H1 (cell line): ENCODE measurements around the gene GRK7. TPM values are rescaled to one million over a fixed set of nuclear protein-coding genes. Genes with fewer than 3 reads are reported as not detected.

Experiments used
- CTCF ChIA-PET: fragments of 300-600 bp; sonication (Branson Sonifier 250); formaldehyde crosslinking; loops from one replicate; lab custom pipeline; 2021; ENCODE audit not compliant: partially characterized antibody; lab: Charles Lee
- POLR2A ChIA-PET: fragments of 300-600 bp; sonication (Branson Sonifier 250); formaldehyde crosslinking; loops from one replicate; lab custom pipeline; 2021; ENCODE audit warnings: inconsistent platforms; ENCODE audit not compliant: partially characterized antibody; lab: Charles Lee
- DNase-seq, 2 experiments: peaks; one replicate each; pipeline versions ENCODE4 v3.0.0 to v3.0.0-alpha.2; 2010 to 2022; ENCODE audit warnings: low spot score in 2 of 2, low read depth in 1 of 2, mixed read lengths in 1 of 2
- FAIRE-seq: peaks from 2 replicates; lab custom pipeline; 2011; peaks lifted over from hg19 to GRCh38; lab: Jason Lieb, UNC
- H2AFZ ChIP-seq: 2 replicates; pipeline ENCODE4 v1.8.1; 2012; ENCODE audit warnings: low read length, inconsistent platforms
- H2AK5ac ChIP-seq: 2 replicates; pipeline ENCODE4 v1.6.1; 2013; ENCODE audit warnings: low read depth, low read length
- H2BK120ac ChIP-seq: replicated peaks from 2 replicates; pipeline ENCODE3; 2013; ENCODE audit warnings: low read depth, low read length, inconsistent platforms
- H2BK12ac ChIP-seq: 2 replicates; pipeline ENCODE4 v1.6.1; 2013; ENCODE audit warnings: low read depth, low read length
- H2BK15ac ChIP-seq: 2 replicates; pipeline ENCODE4 v1.6.1; 2013; ENCODE audit warnings: low read length
- H2BK20ac ChIP-seq: 2 replicates; pipeline ENCODE4 v1.6.1; 2013; ENCODE audit warnings: low read length
- H2BK5ac ChIP-seq: 2 replicates; pipeline ENCODE4 v1.6.1; 2013; ENCODE audit warnings: low read depth, low read length
- H3K14ac ChIP-seq: 2 replicates; pipeline ENCODE4 v1.6.1; 2013; ENCODE audit warnings: inconsistent platforms; ENCODE audit not compliant: insufficient read length
- H3K18ac ChIP-seq: 2 replicates; pipeline ENCODE4 v1.6.1; 2013; ENCODE audit warnings: low read length; ENCODE audit errors: extremely low read depth
- H3K23ac ChIP-seq: 2 replicates; pipeline ENCODE4 v1.6.1; 2013; ENCODE audit warnings: inconsistent platforms; ENCODE audit not compliant: insufficient read length
- H3K23me2 ChIP-seq: 2 replicates; pipeline ENCODE4 v1.6.1; 2013; ENCODE audit warnings: low read depth, low read length
- H3K27ac ChIP-seq: 2 replicates; pipeline ENCODE4 v1.6.1; 2011; ENCODE audit warnings: low read depth, low read length, inconsistent platforms
- H3K27me3 ChIP-seq, 4 experiments: replicated peaks in 1 of 4; 1 replicate in 1 of 4; 2 replicates in 3 of 4; pipeline versions ENCODE4 v1.6.1 to v1.8.1; 2011 to 2013; ENCODE audit warnings: low read length in 3 of 4, mild to moderate bottlenecking in 3 of 4, inconsistent platforms in 2 of 4, mixed read lengths in 2 of 4, moderate library complexity in 1 of 4; ENCODE audit not compliant: control insufficient read depth in 3 of 4, insufficient read depth in 3 of 4; ENCODE audit errors: extremely low read depth in 1 of 4
- H3K36me3 ChIP-seq, 4 experiments: 2 replicates each; pipeline versions ENCODE4 v1.6.1 to v1.8.1; 2011 to 2013; ENCODE audit warnings: mild to moderate bottlenecking in 4 of 4, low read length in 3 of 4, moderate library complexity in 2 of 4, control low read depth in 1 of 4, inconsistent platforms in 1 of 4; ENCODE audit not compliant: insufficient read depth in 4 of 4, control insufficient read depth in 2 of 4
- H3K4ac ChIP-seq: replicated peaks from 2 replicates; pipeline ENCODE3; 2013; ENCODE audit warnings: low read length, low read depth, mixed read lengths, inconsistent platforms; ENCODE audit not compliant: insufficient read length
- H3K4me1 ChIP-seq, 4 experiments: replicated peaks in 1 of 4; 1 replicate in 1 of 4; 2 replicates in 3 of 4; pipeline versions ENCODE4 v1.6.1 to v1.8.1; 2011 to 2013; ENCODE audit warnings: low read length in 3 of 4, inconsistent platforms in 2 of 4, mixed read lengths in 1 of 4; ENCODE audit not compliant: insufficient read depth in 4 of 4, control insufficient read depth in 3 of 4
- H3K4me2 ChIP-seq, 2 experiments: 2 replicates each; pipeline versions ENCODE4 v1.6.1 to v1.8.1; 2011 to 2013; ENCODE audit warnings: low read depth in 2 of 2, low read length in 2 of 2, control low read depth in 1 of 2, inconsistent platforms in 1 of 2, mild to moderate bottlenecking in 1 of 2; ENCODE audit not compliant: insufficient read depth in 1 of 2
- H3K4me3 ChIP-seq, 4 experiments: fragments of 200-600, 300-600 bp in 1 of 4; sonication (generic), shearing (Covaris generic), sonication (Bioruptor Twin) in 1 of 4; 2 replicates each; pipeline versions ENCODE4 v1.5.1 to v1.8.1; 2011 to 2016; ENCODE audit warnings: low read length in 4 of 4, low read depth in 3 of 4, control low read depth in 2 of 4, inconsistent platforms in 2 of 4, mild to moderate bottlenecking in 2 of 4, mixed read lengths in 1 of 4, moderate library complexity in 1 of 4; ENCODE audit not compliant: insufficient read depth in 2 of 4; ENCODE audit errors: extremely low read depth in 1 of 4
- H3K56ac ChIP-seq: replicated peaks from 2 replicates; pipeline ENCODE3; 2013; ENCODE audit warnings: low read depth, mild to moderate bottlenecking, mixed read lengths, low read length, inconsistent platforms; ENCODE audit not compliant: insufficient read length
- H3K79me1 ChIP-seq: 2 replicates; pipeline ENCODE4 v1.6.1; 2013; ENCODE audit warnings: low read depth, low read length, control low read depth
- H3K79me2 ChIP-seq, 2 experiments: 2 replicates each; pipeline versions ENCODE4 v1.6.1 to v1.8.1; 2012 to 2013; ENCODE audit warnings: low read length in 2 of 2, mild to moderate bottlenecking in 2 of 2, inconsistent platforms in 1 of 2; ENCODE audit not compliant: insufficient read depth in 2 of 2, control insufficient read depth in 1 of 2
- H3K9ac ChIP-seq, 4 experiments: replicated peaks in 1 of 4; 1 replicate in 1 of 4; 2 replicates in 3 of 4; pipeline versions ENCODE4 v1.6.1 to v1.8.1; 2011 to 2013; ENCODE audit warnings: low read depth in 3 of 4, low read length in 3 of 4, control low read depth in 2 of 4, mild to moderate bottlenecking in 2 of 4, moderate library complexity in 2 of 4, inconsistent platforms in 1 of 4; ENCODE audit errors: extremely low read depth in 1 of 4
- H3K9me3 ChIP-seq, 2 experiments: 2 replicates each; pipeline versions ENCODE4 v1.6.1 to v1.8.1; 2012 to 2013; ENCODE audit warnings: mild to moderate bottlenecking in 2 of 2, moderate library complexity in 2 of 2, control low read depth in 1 of 2, inconsistent platforms in 1 of 2, low read depth in 1 of 2, low read length in 1 of 2, mixed read lengths in 1 of 2; ENCODE audit not compliant: insufficient read depth in 2 of 2
- H4K20me1 ChIP-seq, 2 experiments: replicated peaks in 1 of 2; 2 replicates each; pipeline versions ENCODE3 to v1.8.1; 2011 to 2013; ENCODE audit warnings: inconsistent platforms in 2 of 2, low read length in 2 of 2, mild to moderate bottlenecking in 1 of 2; ENCODE audit not compliant: insufficient read depth in 2 of 2, control insufficient read depth in 1 of 2
- H4K5ac ChIP-seq: 2 replicates; pipeline ENCODE4 v1.6.1; 2013; ENCODE audit warnings: low read length, low read depth, mixed read lengths, inconsistent platforms; ENCODE audit not compliant: insufficient read length
- H4K8ac ChIP-seq: 2 replicates; pipeline ENCODE4 v1.8.0; 2013; ENCODE audit warnings: mild to moderate bottlenecking, moderate library complexity, low read length, inconsistent platforms; ENCODE audit not compliant: insufficient read depth; ENCODE audit errors: extremely low read depth
- H4K91ac ChIP-seq: replicated peaks from 2 replicates; pipeline ENCODE3; 2013; ENCODE audit warnings: low read length, mixed read lengths, inconsistent platforms; ENCODE audit not compliant: insufficient read length
- ATF3 ChIP-seq: IDR thresholded peaks from 2 replicates; pipeline ENCODE4 v1.6.1; 2011; ENCODE audit warnings: low read depth, mild to moderate bottlenecking, low read length; ENCODE audit not compliant: insufficient read depth
- CEBPB ChIP-seq: IDR thresholded peaks from 2 replicates; pipeline ENCODE4 v1.6.1; 2012; ENCODE audit warnings: low read depth, low read length
- CTCF ChIP-seq, 3 experiments: IDR thresholded peaks; 1 replicate in 2 of 3; 2 replicates in 1 of 3; pipeline versions ENCODE4 v1.5.1 to v1.6.1; 2011; ENCODE audit warnings: low read length in 3 of 3, mild to moderate bottlenecking in 3 of 3, inconsistent platforms in 2 of 3, low read depth in 1 of 3, moderate library complexity in 1 of 3; ENCODE audit not compliant: insufficient read depth in 1 of 3; ENCODE audit errors: control extremely low read depth in 1 of 3
- EGR1 ChIP-seq: IDR thresholded peaks from 2 replicates; pipeline ENCODE4 v1.6.1; 2011; ENCODE audit warnings: low read depth, low read length, borderline replicate concordance
- GABPA ChIP-seq: IDR thresholded peaks from 2 replicates; pipeline ENCODE4 v1.6.1; 2011; ENCODE audit warnings: mild to moderate bottlenecking, low read length, moderate library complexity, borderline replicate concordance; ENCODE audit not compliant: insufficient read depth
- SIX5 ChIP-seq: IDR thresholded peaks from 2 replicates; pipeline ENCODE4 v1.6.1; 2011; ENCODE audit warnings: mild to moderate bottlenecking, low read depth, low read length
- USF2 ChIP-seq: IDR thresholded peaks from 2 replicates; pipeline ENCODE4 v1.6.1; 2011; ENCODE audit warnings: low read length, improper control_type of control experiment
- WGBS, 2 experiments: shearing (Covaris generic) in 1 of 2; methylation state at CpG; one replicate each; pipeline versions ENCODE4 v1.1.6 to v1.1.7; 2013 to 2015; ENCODE audit warnings: low lambda C conversion rate in 2 of 2, mixed read lengths in 2 of 2, inconsistent platforms in 1 of 2, low coverage in 1 of 2, missing lambda C conversion rate in 1 of 2; ENCODE audit not compliant: insufficient replicate concordance in 2 of 2, insufficient coverage in 1 of 2, insufficient read length in 1 of 2; ENCODE audit errors: extremely low coverage in 1 of 2, missing lambda C conversion rate in 1 of 2; 5-methylcytosine and 5-hydroxymethylcytosine counted together
- polyA plus RNA-seq, 7 experiments: library from polyadenylated mRNA; depleted of rRNA in 3 of 7; stranded (reverse) in 5 of 7; unstranded in 2 of 7; fragments of >200 nt in 5 of 7; fragments of 200-250 nt in 2 of 7; gene quantifications; 1 replicate in 5 of 7; 2 replicates in 1 of 7; 4 replicates in 1 of 7; pipeline versions ENCODE4 v1.2.1 to v1.2.3, GENCODE V29; 2011 to 2013; ENCODE audit warnings: missing spikeins in 2 of 7, mixed read lengths in 2 of 7
- total RNA-seq: library from RNA; stranded (reverse); fragmentation: NEBNext Ultra II Directional; extraction: Animal tissue kit (Norgen Biotek cat#: 25700); gene quantifications from 2 replicates; pipeline ENCODE4 v1.2.1, GENCODE V29; 2021

Gene GRK7
- total and polyA plus RNA-seq, 2 of the 8 experiments (the other 6 are each of a cell fraction or from before 2014, with no cell fraction given) = not detected

- H3K4me3 ChIP-seq = no peak overlapping the region
- no peaks in the 10 kb centered on the region for H3K4me1 ChIP-seq
- FAIRE-seq (no peak), DNase-seq (no peak)
- H3K79me2 ChIP-seq = no peaks in the 10 kb centered on the region
- H2BK5ac ChIP-seq = no peak overlapping the region
- no peak overlapping the region for H3K9ac ChIP-seq
- TF ChIP-seq USF2 = peak; percentile 81
- TF ChIP-seq CEBPB = no peak
- no peak for TF ChIP-seq EGR1
- no peak for TF ChIP-seq SIX5
- TF ChIP-seq GABPA = no peak
- peak; percentile 71 for TF ChIP-seq ATF3
- peak in 1 of 3 experiments; percentile 21; a peak in 1 of 4 replicates for TF ChIP-seq CTCF (IDR thresholded peaks at IDR 0.05; ENCODE audit: control extremely low read depth in 1 of 3, insufficient read depth in 1 of 3, low read depth in 1 of 3, low read length in 3 of 3)
- H2AFZ ChIP-seq = no peak overlapping the region
- no peaks in the 10 kb centered on the region for H3K27me3 ChIP-seq
- no peaks in the 10 kb centered on the region for H4K20me1 ChIP-seq
- no peak overlapping the region for H3K56ac ChIP-seq
- H4K5ac ChIP-seq = no peak overlapping the region
- no peak overlapping the region for H2AK5ac ChIP-seq
- WGBS, 2 experiments = 91% methylated on average over 7 of the region's 7 CpGs; no CpG with 5 or more reads in 1 of the 2 experiments
- no peak overlapping the region for H4K91ac ChIP-seq
- H3K14ac ChIP-seq = no peak overlapping the region
- H4K8ac ChIP-seq = peak overlapping the region; percentile 71; the same call in 1 of the 2 replicates
- H3K79me1 ChIP-seq = no peaks in the 10 kb centered on the region
- no peak overlapping the region for H2BK12ac ChIP-seq
- no peak overlapping the region for H2BK15ac ChIP-seq
- H3K4ac ChIP-seq = peak overlapping the region; percentile 81
- no peak overlapping the region for H3K4me2 ChIP-seq
- POLR2A ChIA-PET = interaction anchor here (1.2 to 1.5 kb wide), 2 partner anchors 8 to 11 kb away, joined by 3 to 11 read pairs; no protein-coding TSS in a partner anchor
- H3K9me3 ChIP-seq = no peaks in the 10 kb centered on the region
- CTCF ChIA-PET = interaction anchor here (0.6 to 1.6 kb wide), 4 partner anchors 52 to 228 kb away, joined by 3 read pairs; no protein-coding TSS in a partner anchor
- H3K23ac ChIP-seq = no peak overlapping the region
- H2BK120ac ChIP-seq = no peak overlapping the region
- H3K18ac ChIP-seq = no peak overlapping the region
- no peaks in the 10 kb centered on the region for H3K23me2 ChIP-seq
- H3K36me3 ChIP-seq = no peaks in the 10 kb centered on the region
- no peak overlapping the region for H2BK20ac ChIP-seq
- H3K27ac ChIP-seq = no peak overlapping the region
Measured at GRCh38 chr3:141789281-141789680, 26.1 kb downstream of the GRK7 start.
